ENCODE measurements around the gene AFF3. TPM values are rescaled to one million over a fixed set of nuclear protein-coding genes. Genes with fewer than 3 reads are reported as not detected.
"Not testable (repeated sequence)": the region's sequence is repeated elsewhere in the genome, so short reads cannot be mapped to it uniquely, and the experiment has no call there.

The AFF3 gene
- total and polyA plus RNA-seq, 2 of the 4 experiments (the other 2 are of a cell fraction), result 12.9 to 14.3 TPM

DNA sequence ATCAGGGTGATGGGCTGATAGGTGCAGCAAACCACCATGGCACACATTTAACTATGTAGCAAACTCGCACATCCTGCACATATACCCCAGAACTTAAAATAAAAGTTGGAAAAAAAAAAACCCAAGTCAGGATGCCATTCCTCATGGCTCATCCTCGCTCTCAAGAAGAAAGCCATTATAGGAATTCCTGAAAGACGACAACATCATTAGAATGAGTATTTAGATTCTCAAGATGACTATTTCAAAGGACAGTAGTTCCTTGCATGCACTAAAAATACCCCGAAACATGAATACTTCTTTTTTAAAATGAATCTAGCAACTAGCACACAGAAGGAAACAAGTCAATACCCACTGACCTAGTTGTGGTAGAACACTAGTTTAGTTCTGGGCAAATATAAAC is 366.8 kb downstream of the AFF3 start (continued):
- no peak for TF ChIP-seq CTCF (conservative IDR thresholded peaks at IDR 0.05; ENCODE audit: low read depth, low read length)

DNA sequence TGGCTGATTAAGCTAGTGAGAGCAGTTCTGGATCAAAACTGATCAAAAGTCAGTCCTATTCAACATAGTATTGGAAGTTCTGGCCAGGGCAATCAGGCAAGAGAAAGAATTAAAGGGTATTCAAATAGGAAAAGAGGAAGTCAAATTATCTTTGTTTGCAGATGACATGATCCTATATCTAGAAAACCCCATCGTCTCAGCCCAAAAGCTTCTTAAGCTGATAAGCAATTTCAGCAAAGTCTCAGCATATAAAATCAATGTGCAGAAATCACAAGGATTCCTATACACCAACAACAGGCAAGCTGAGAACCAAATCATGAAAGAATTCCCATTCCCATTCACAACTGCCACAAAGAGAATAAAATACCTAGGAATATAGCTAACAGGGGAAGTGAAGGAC is 368.7 kb downstream of the AFF3 start:
- H2BK20ac ChIP-seq (ENCODE audit: low read depth, low read length); H3K4me1 ChIP-seq (ENCODE audit: control insufficient read depth, insufficient read depth, low read length); H2AK5ac ChIP-seq (ENCODE audit: low read depth, low read length); H3K14ac ChIP-seq (replicated peaks; ENCODE audit: low read depth, low read length); intact Hi-C loops (cut with micrococcal nuclease); H3K27me3 ChIP-seq (ENCODE audit: control insufficient read depth, insufficient read depth, low read length); H3K23ac ChIP-seq (ENCODE audit: low read depth, low read length); BruUV-seq (replicated peaks); DNase-seq; H3K9me3 ChIP-seq (ENCODE audit: control insufficient read depth, insufficient read depth, low read length); H4K20me1 ChIP-seq (ENCODE audit: insufficient read depth, low read length); in situ Hi-C loops (cut with MboI; ENCODE audit: low sequenced_read_pairs); H2BK15ac ChIP-seq (ENCODE audit: low read depth, low read length); H3K4me2 ChIP-seq (ENCODE audit: low read depth, low read length); H3K4ac ChIP-seq (ENCODE audit: low read depth, low read length); CTCF ChIA-PET; H3K9ac ChIP-seq (ENCODE audit: low read depth, low read length); H4K8ac ChIP-seq (ENCODE audit: low read depth in 2 of 2, low read length in 2 of 2); H2AK9ac ChIP-seq (replicated peaks; ENCODE audit: low read depth, low read length, poor library complexity); ATAC-seq (ENCODE audit: low read depth); H4K91ac ChIP-seq (ENCODE audit: insufficient read depth, low read depth, low read length); H3K18ac ChIP-seq (ENCODE audit: low read depth, low read length); H2BK120ac ChIP-seq (ENCODE audit: low read depth, low read length); H3K4me3 ChIP-seq (ENCODE audit: insufficient read depth, low read depth, low read length); dilution Hi-C loops (cut with HindIII; ENCODE audit: low sequenced_read_pairs, unreplicated experiment); H2BK5ac ChIP-seq (ENCODE audit: low read depth, low read length, poor library complexity, severe bottlenecking); H3K56ac ChIP-seq (ENCODE audit: extremely low read depth, insufficient read depth, low read length); H3K27ac ChIP-seq (ENCODE audit: insufficient read depth, low read length); H3K36me3 ChIP-seq (ENCODE audit: control insufficient read depth, insufficient read depth, low read length); H2AFZ ChIP-seq (replicated peaks; ENCODE audit: low read length, poor library complexity); H4K5ac ChIP-seq (ENCODE audit: low read depth, low read length); POLR2A ChIA-PET (ENCODE audit: unreplicated experiment): not testable (repeated sequence)
- no CpG with 5 or more reads among the region's 1 CpG for WGBS, 2 experiments (ENCODE audit: extremely low coverage in 2 of 2, insufficient read length in 1 of 2)
- peaks cover 23 to 39% of the 10 kb centered on the region in 2 experiments for H3K79me1 ChIP-seq (ENCODE audit: low read depth in 1 of 2, low read length in 2 of 2)
- H3K9me1 ChIP-seq (ENCODE audit: insufficient read depth, low read length), result peaks cover 18% of the 10 kb centered on the region

Data from IMR-90 (cell line).